Mucosa of descending colon (tissue), 3 donors: Measurements from ENCODE around the gene CLEC7A. TPM values are rescaled to one million over a fixed set of nuclear protein-coding genes. Genes with fewer than 3 reads are reported as not detected.

Experiments
- ATAC-seq: fragments of 200-7000 bp; cut with Tn5 transposase; one replicate; pipeline ENCODE4 v1.9.1; 2020; ENCODE audit warnings: mild to moderate bottlenecking, moderate library complexity
- DNase-seq, 3 donors: peaks; one replicate each; pipeline ENCODE4 v3.0.0-alpha.2; 2020
- H3K36me3 ChIP-seq: fragments of 200-600 bp; one replicate; pipeline ENCODE4 v1.8.0; 2021; ENCODE audit warnings: low read depth, mild to moderate bottlenecking
- H3K4me1 ChIP-seq: fragments of 200-600 bp; one replicate; pipeline ENCODE4 v1.8.0; 2021; ENCODE audit warnings: low read depth, mild to moderate bottlenecking
- H3K4me3 ChIP-seq: fragments of 200-600 bp; one replicate; pipeline ENCODE4 v1.8.0; 2021; ENCODE audit warnings: mild to moderate bottlenecking
- H3K9me3 ChIP-seq: fragments of 200-600 bp; one replicate; pipeline ENCODE4 v1.8.0; 2021; ENCODE audit warnings: mild to moderate bottlenecking
- CTCF ChIP-seq: fragments of 200-600 bp; IDR thresholded peaks from one replicate; pipeline ENCODE4 v1.8.0; 2022; ENCODE audit warnings: antibody characterized with exemption, mild to moderate bottlenecking
- intact Hi-C, 2 donors: fragments of 100-400 bp; cut with DNase I in 1 of 2; cut with micrococcal nuclease in 1 of 2; formaldehyde crosslinking; loops; one replicate each; pipeline versions ENCODE4 v1.11.0 to v1.11.1; 2022; cut with DNase I, micrococcal nuclease
- long read RNA-seq, 2 donors: library from polyadenylated mRNA; unstranded; transcript quantifications; one replicate each; pipeline ENCODE4 v2.0.0, GENCODE V29; 2019 to 2021
- total RNA-seq, 3 donors: library from RNA; stranded (reverse); fragmentation: NEBNext Ultra II Directional in 2 of 3; extraction: Animal tissue kit (Norgen Biotek cat#: 25700) in 2 of 3; gene quantifications; one replicate each; pipeline versions ENCODE4 v1.2.1 to v1.2.4, GENCODE V29; 2021 to 2023
- donor health status: DM: no; HTN: no; CAD: no; lungs with moderate emphysema.
- donor health status: DM: no; HTN: no; CAD: no.
- donor health status: DM: no; HTN: yes; CAD: no.

The CLEC7A gene
- total RNA-seq = 10 to 100 TPM in 1 of 3 donors, 1 to 10 TPM in 2; 3.1 to 12.0 (median 6.3) TPM
- long read RNA-seq, donor 1, partial matches to known transcripts = 0 of 1 reads
- long read RNA-seq, donor 1, other reads (novel, unspliced or antisense) = 1 of 1 reads
- long read RNA-seq, donor 2, partial matches to known transcripts = 1 of 5 reads
- long read RNA-seq, donor 2, other reads (novel, unspliced or antisense) = 0 of 5 reads

GRCh38 chr12:10130042-10130441 lies at the start of gene CLEC7A:
Gene CLEC7A (minus strand): TSS chr12:10130199. CDS start chr12:10130082, 117 bp downstream.
- no peak for TF ChIP-seq CTCF
- ATAC-seq = peak; percentile 24

GRCh38 chr12:10179776-10180181 lies 49.8 kb upstream of the CLEC7A start:
- Histone ChIP-seq H3K36me3 (no peaks in the 10 kb centered on the region), H3K9me3 (no peaks in the 10 kb centered on the region), H3K4me1 (peaks cover 8% of the 10 kb centered on the region), H3K4me3 (no peak overlapping the region)
- DNase-seq = no peak
- no peak for TF ChIP-seq CTCF
- no peak for ATAC-seq
- intact Hi-C loops = no loop called here

More at GRCh38 chr12:10130042-10130441, at the start of gene CLEC7A:
- H3K4me3 ChIP-seq = no peak within 1 kb of the TSS
- intact Hi-C loops = no loop called here
- DNase-seq = no peak
- H3K4me1 ChIP-seq = no peaks in the 10 kb centered on the region
- no peaks in the 10 kb centered on the region for H3K36me3 ChIP-seq
- no peaks in the 10 kb centered on the region for H3K9me3 ChIP-seq

GRCh38 chr12:10178821-10179220 lies 48.8 kb upstream of the CLEC7A start, which contains the start of gene TMEM52B:
Gene TMEM52B (plus strand): TSS chr12:10179032. CDS start chr12:10179575, 543 bp downstream.
- no peak for DNase-seq
- H3K36me3 ChIP-seq = no peaks in the 10 kb centered on the region
- H3K4me1 ChIP-seq = peaks cover 7% of the 10 kb centered on the region
- no peaks in the 10 kb centered on the region for H3K9me3 ChIP-seq
- H3K4me3 ChIP-seq = no peak within 1 kb of the TSS
- intact Hi-C loops = no loop called here
- TF ChIP-seq CTCF = no peak
- ATAC-seq = no peak

GRCh38 chr12:10175846-10176636 lies 46.0 kb upstream of the CLEC7A start:
- ATAC-seq = peak; percentile 99
- TF ChIP-seq CTCF = no peak
- Histone ChIP-seq H3K4me1 (peaks cover 7% of the 10 kb centered on the region), H3K36me3 (no peaks in the 10 kb centered on the region), H3K4me3 (no peak overlapping the region), H3K9me3 (no peaks in the 10 kb centered on the region)
- intact Hi-C loops = no loop called here
- peak in 1 of 3 donors; percentile 54 for DNase-seq

- TF ChIP-seq CTCF = no peak
- Histone ChIP-seq H3K4me1 (peaks cover 7% of the 10 kb centered on the region), H3K4me3 (no peak overlapping the region), H3K9me3 (no peaks in the 10 kb centered on the region), H3K36me3 (no peaks in the 10 kb centered on the region)
- intact Hi-C loops = no loop called here
- DNase-seq (no peak), ATAC-seq (no peak)
Observed at GRCh38 chr12:10174986-10175614, 45.1 kb upstream of the CLEC7A start.
